Measurements from ENCODE around the gene TCEAL9.

- TF ChIP-seq, protein P1, sequence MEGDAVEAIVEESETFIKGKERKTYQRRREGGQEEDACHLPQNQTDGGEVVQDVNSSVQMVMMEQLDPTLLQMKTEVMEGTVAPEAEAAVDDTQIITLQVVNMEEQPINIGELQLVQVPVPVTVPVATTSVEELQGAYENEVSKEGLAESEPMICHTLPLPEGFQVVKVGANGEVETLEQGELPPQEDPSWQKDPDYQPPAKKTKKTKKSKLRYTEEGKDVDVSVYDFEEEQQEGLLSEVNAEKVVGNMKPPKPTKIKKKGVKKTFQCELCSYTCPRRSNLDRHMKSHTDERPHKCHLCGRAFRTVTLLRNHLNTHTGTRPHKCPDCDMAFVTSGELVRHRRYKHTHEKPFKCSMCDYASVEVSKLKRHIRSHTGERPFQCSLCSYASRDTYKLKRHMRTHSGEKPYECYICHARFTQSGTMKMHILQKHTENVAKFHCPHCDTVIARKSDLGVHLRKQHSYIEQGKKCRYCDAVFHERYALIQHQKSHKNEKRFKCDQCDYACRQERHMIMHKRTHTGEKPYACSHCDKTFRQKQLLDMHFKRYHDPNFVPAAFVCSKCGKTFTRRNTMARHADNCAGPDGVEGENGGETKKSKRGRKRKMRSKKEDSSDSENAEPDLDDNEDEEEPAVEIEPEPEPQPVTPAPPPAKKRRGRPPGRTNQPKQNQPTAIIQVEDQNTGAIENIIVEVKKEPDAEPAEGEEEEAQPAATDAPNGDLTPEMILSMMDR (optimal IDR thresholded peaks at IDR 0.05 in 1 of 3, IDR thresholded peaks at IDR 0.05 in 1 of 3, conservative IDR thresholded peaks at IDR 0.05 in 1 of 3; ENCODE audit: extremely low read depth in 1 of 3, insufficient read depth in 2 of 3, low read length in 3 of 3): no peak
- no peak for TF ChIP-seq EZH2 (IDR thresholded peaks at IDR 0.05; ENCODE audit: low read length)
Measured at GRCh38 chrX:103405009-103405333, 48.7 kb downstream of the TCEAL9 start.
